ENCODE results near the gene DPEP1. TPM values are rescaled to one million over a fixed set of nuclear protein-coding genes. Genes with fewer than 3 reads are reported as not detected.

Gene DPEP1
- total and polyA plus RNA-seq, 2 donors (not counting 1 experiment from before 2014, with no cell fraction given), result not detected

- Histone ChIP-seq H3K36me3 (replicated peaks in 1 of 2; ENCODE audit: control extremely low read depth in 1 of 2, control insufficient read depth in 1 of 2, extremely low read depth in 1 of 2, insufficient read depth in 2 of 2, low read length in 1 of 2) (peaks cover 2 to 21% of the 10 kb centered on the region in 2 experiments), H3K79me2 (ENCODE audit: control insufficient read depth, insufficient read depth, low read length) (peaks cover 54% of the 10 kb centered on the region), H3K27me3 (replicated peaks in 1 of 4; ENCODE audit: control extremely low read depth in 1 of 4, control insufficient read depth in 3 of 4, insufficient read depth in 4 of 4, low read length in 3 of 4) (no peaks in the 10 kb centered on the region), H3K9ac (ENCODE audit: low read length) (no peak overlapping the region), H3K4me3 (ENCODE audit: control extremely low read depth in 1 of 5, extremely low read depth in 1 of 5, insufficient read depth in 1 of 5, low read depth in 2 of 5, low read length in 4 of 5) (no peak overlapping the region), H4K20me1 (ENCODE audit: control insufficient read depth, insufficient read depth, low read length, poor library complexity, severe bottlenecking) (peaks cover 46% of the 10 kb centered on the region), H3K27ac (ENCODE audit: low read length in 2 of 2) (no peak overlapping the region), H3K4me1 (ENCODE audit: control insufficient read depth in 2 of 2, insufficient read depth in 2 of 2, low read length in 2 of 2) (peaks cover 14 to 18% of the 10 kb centered on the region in 2 donors), H3K9me3 (ENCODE audit: control extremely low read depth in 1 of 3, control insufficient read depth in 2 of 3, insufficient read depth in 1 of 3, low read length in 2 of 3) (no peaks in the 10 kb centered on the region), H2AFZ (ENCODE audit: insufficient read depth, low read depth, low read length, poor library complexity, severe bottlenecking) (no peak overlapping the region), H3K4me2 (replicated peaks; ENCODE audit: low read depth, low read length, poor library complexity, severe bottlenecking) (no peak overlapping the region)
- TF ChIP-seq EZH2 (IDR thresholded peaks at IDR 0.05; ENCODE audit: borderline replicate concordance, insufficient read depth, low read depth, low read length, poor library complexity, severe bottlenecking), result no peak
- TF ChIP-seq, protein P1, sequence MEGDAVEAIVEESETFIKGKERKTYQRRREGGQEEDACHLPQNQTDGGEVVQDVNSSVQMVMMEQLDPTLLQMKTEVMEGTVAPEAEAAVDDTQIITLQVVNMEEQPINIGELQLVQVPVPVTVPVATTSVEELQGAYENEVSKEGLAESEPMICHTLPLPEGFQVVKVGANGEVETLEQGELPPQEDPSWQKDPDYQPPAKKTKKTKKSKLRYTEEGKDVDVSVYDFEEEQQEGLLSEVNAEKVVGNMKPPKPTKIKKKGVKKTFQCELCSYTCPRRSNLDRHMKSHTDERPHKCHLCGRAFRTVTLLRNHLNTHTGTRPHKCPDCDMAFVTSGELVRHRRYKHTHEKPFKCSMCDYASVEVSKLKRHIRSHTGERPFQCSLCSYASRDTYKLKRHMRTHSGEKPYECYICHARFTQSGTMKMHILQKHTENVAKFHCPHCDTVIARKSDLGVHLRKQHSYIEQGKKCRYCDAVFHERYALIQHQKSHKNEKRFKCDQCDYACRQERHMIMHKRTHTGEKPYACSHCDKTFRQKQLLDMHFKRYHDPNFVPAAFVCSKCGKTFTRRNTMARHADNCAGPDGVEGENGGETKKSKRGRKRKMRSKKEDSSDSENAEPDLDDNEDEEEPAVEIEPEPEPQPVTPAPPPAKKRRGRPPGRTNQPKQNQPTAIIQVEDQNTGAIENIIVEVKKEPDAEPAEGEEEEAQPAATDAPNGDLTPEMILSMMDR (IDR thresholded peaks at IDR 0.05), result no peak
- no peak for ATAC-seq (ENCODE audit: low read depth)
- no peaks in the 10 kb centered on the region for H3K9me3 Mint-ChIP-seq (ENCODE audit: insufficient read depth)
- no peaks in the 10 kb centered on the region for H3K27me3 Mint-ChIP-seq
- POLR2A ChIA-PET, result no interaction called here
- intact Hi-C loops (cut with micrococcal nuclease), result loop anchor here (10.0 kb wide), 1 partner anchor 409 kb away; no protein-coding TSS in a partner anchor
- peak overlapping the region; percentile 39 for H3K4me3 Mint-ChIP-seq
- no peak overlapping the region for H3K27ac Mint-ChIP-seq
- peaks cover 25% of the 10 kb centered on the region for H3K4me1 Mint-ChIP-seq
- WGBS (ENCODE audit: insufficient coverage), result 100% methylated on average over 6 of the region's 10 CpGs
- CTCF ChIA-PET, result interaction anchor here (0.6 kb wide), 1 partner anchor 1861 kb away, joined by 3 read pairs; no protein-coding TSS in a partner anchor
- no peak for DNase-seq
Measured at GRCh38 chr16:89653656-89654295, 40.3 kb downstream of the DPEP1 start.

DNA sequence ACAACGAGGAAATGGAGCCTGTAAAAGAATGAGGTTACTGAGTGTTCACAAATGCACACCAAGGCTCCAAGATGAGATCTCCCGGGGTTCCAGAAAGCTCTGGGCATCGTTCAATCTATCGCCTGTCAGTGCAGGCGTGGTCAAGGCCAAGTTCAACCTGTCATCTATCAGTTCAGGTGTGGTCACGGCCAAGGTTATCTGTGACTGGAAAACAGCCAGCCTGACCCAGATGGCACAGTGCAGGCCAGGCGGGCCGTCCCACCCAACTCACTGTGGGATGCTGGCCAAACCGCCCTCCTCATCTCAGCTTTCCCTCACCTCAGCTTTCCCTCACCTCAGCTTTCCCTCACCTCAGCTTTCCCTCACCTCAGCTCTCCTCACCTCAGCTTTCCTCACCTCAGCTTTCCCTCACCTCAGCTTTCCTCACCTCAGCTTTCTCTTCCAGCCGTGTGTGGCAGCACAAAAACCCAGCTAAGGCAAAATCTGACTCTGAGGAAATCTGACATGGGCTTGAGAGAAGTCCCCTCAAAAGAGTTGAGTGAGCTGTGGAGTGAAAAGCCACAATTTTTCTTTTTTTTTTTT is 41.7 kb downstream of the DPEP1 start:
- Mint-ChIP-seq H3K27me3 (no peaks in the 10 kb centered on the region), H3K4me3 (peak overlapping the region; percentile 24), H3K9me3 (ENCODE audit: insufficient read depth) (no peaks in the 10 kb centered on the region), H3K4me1 (peaks cover 27% of the 10 kb centered on the region), H3K27ac (no peak overlapping the region)
- no peaks in the 10 kb centered on the region for H3K27me3 ChIP-seq (replicated peaks in 1 of 4; ENCODE audit: control extremely low read depth in 1 of 4, control insufficient read depth in 3 of 4, insufficient read depth in 4 of 4, low read length in 3 of 4)
- no peak overlapping the region for H2AFZ ChIP-seq (ENCODE audit: insufficient read depth, low read depth, low read length, poor library complexity, severe bottlenecking)
- H3K4me3 ChIP-seq (ENCODE audit: control extremely low read depth in 1 of 5, extremely low read depth in 1 of 5, insufficient read depth in 1 of 5, low read depth in 2 of 5, low read length in 4 of 5), result no peak overlapping the region
- H3K4me1 ChIP-seq (ENCODE audit: control insufficient read depth in 2 of 2, insufficient read depth in 2 of 2, low read length in 2 of 2), result peaks cover 14 to 20% of the 10 kb centered on the region in 2 donors
- WGBS (ENCODE audit: insufficient coverage), result 95% methylated on average over 9 of the region's 10 CpGs
- ATAC-seq (ENCODE audit: low read depth), result no peak
- no peak for DNase-seq
- ChIA-PET CTCF (interaction anchor here (1.0 to 1.3 kb wide), 2 partner anchors 15 to 403 kb away, joined by 3 read pairs; no protein-coding TSS in a partner anchor), POLR2A (no interaction called here)
- H3K27ac ChIP-seq (ENCODE audit: low read length in 2 of 2), result no peak overlapping the region
- TF ChIP-seq EZH2 (IDR thresholded peaks at IDR 0.05; ENCODE audit: borderline replicate concordance, insufficient read depth, low read depth, low read length, poor library complexity, severe bottlenecking), result no peak
- TF ChIP-seq, protein P1 (IDR thresholded peaks at IDR 0.05), result no peak
- peaks cover 2 to 18% of the 10 kb centered on the region in 2 experiments for H3K36me3 ChIP-seq (replicated peaks in 1 of 2; ENCODE audit: control extremely low read depth in 1 of 2, control insufficient read depth in 1 of 2, extremely low read depth in 1 of 2, insufficient read depth in 2 of 2, low read length in 1 of 2)
- H3K9ac ChIP-seq (ENCODE audit: low read length), result no peak overlapping the region
- intact Hi-C loops (cut with micrococcal nuclease), result loop anchor here (10.0 kb wide), 1 partner anchor 410 kb away; no protein-coding TSS in a partner anchor
- H3K9me3 ChIP-seq (ENCODE audit: control extremely low read depth in 1 of 3, control insufficient read depth in 2 of 3, insufficient read depth in 1 of 3, low read length in 2 of 3), result no peaks in the 10 kb centered on the region
- H3K79me2 ChIP-seq (ENCODE audit: control insufficient read depth, insufficient read depth, low read length), result peaks cover 55% of the 10 kb centered on the region
- H3K4me2 ChIP-seq (replicated peaks; ENCODE audit: low read depth, low read length, poor library complexity, severe bottlenecking), result no peak overlapping the region
- H4K20me1 ChIP-seq (ENCODE audit: control insufficient read depth, insufficient read depth, low read length, poor library complexity, severe bottlenecking), result peaks cover 39% of the 10 kb centered on the region
